Adipose tissue (tissue), 3 donors: ENCODE data around the gene C4orf51. TPM values are rescaled to one million over a fixed set of nuclear protein-coding genes. Genes with fewer than 3 reads are reported as not detected.
"Not testable (repeated sequence)": the region's sequence is repeated elsewhere in the genome, so short reads cannot be mapped to it uniquely, and the experiment has no call there.

Source experiments
- H3K27ac ChIP-seq: one replicate; pipeline ENCODE4 v1.5.1; 2013; ENCODE audit warnings: low read depth, low read length
- WGBS, 3 donors: extraction: QIAGEN DNeasy Blood & Tissue Kit; methylation state at CpG; one replicate each; pipeline ENCODE4 v1.1.7; 2013; 5-methylcytosine and 5-hydroxymethylcytosine counted together
- polyA plus RNA-seq, 3 donors: library from polyadenylated mRNA; stranded (reverse); fragments of 200-250 nt; gene quantifications; one replicate each; pipeline ENCODE4 v1.2.3, GENCODE V29; 2013
- donor health status: healthy with polysubstance abuse.
- donor health status: Bipolar disorder and iron deficiency.
- donor health status: healthy.

C4orf51 gene
- polyA plus RNA-seq: not detected

- H3K27ac ChIP-seq: no peak within 1 kb of the TSS
- 28 to 33% (median 32%) methylated on average over 6 of the region's 6 CpGs for WGBS, 3 donors
Measured at GRCh38 chr4:145679991-145680455, at the start of gene C4orf51. Gene C4orf51 (plus strand): TSS chr4:145680146. CDS start chr4:145680204, 58 bp downstream.

- H3K27ac ChIP-seq: no peak overlapping the region
- 76 to 81% (median 80%) methylated on average over 1 of the region's 1 CpG for WGBS, 3 donors
Measured at GRCh38 chr4:145635117-145635516, 44.8 kb upstream of the C4orf51 start.

GRCh38 chr4:145635630-145636029 is 44.3 kb upstream of the C4orf51 start:
- H3K27ac ChIP-seq: no peak overlapping the region

- 85 to 91% (median 87%) methylated on average over 6 of the region's 6 CpGs for WGBS, 3 donors
- no peak overlapping the region for H3K27ac ChIP-seq
Measured at GRCh38 chr4:145639186-145639698, 40.7 kb upstream of the C4orf51 start.

GRCh38 chr4:145640236-145640635 is 39.7 kb upstream of the C4orf51 start:
- not testable (repeated sequence) for H3K27ac ChIP-seq

GRCh38 chr4:145643295-145643694 is 36.7 kb upstream of the C4orf51 start:
- 83 to 94% (median 86%) methylated on average over 1 of the region's 1 CpG for WGBS, 3 donors
- H3K27ac ChIP-seq: no peak overlapping the region

More at GRCh38 chr4:145640236-145640635, 39.7 kb upstream of the C4orf51 start:
- 68 to 75% (median 75%) methylated on average over 2 of the region's 2 CpGs for WGBS, 3 donors

- 90 to 97% (median 95%) methylated on average over 3 of the region's 3 CpGs for WGBS, 3 donors
- no peak overlapping the region for H3K27ac ChIP-seq
Measured at GRCh38 chr4:145644699-145645098, 35.2 kb upstream of the C4orf51 start.

- H3K27ac ChIP-seq: no peak overlapping the region
- 54 to 92% (median 90%) methylated on average over 1 of the region's 1 CpG for WGBS, 3 donors
Measured at GRCh38 chr4:145656156-145656555, 23.8 kb upstream of the C4orf51 start.

- 91 to 95% (median 92%) methylated on average over 3 of the region's 3 CpGs for WGBS, 3 donors
- H3K27ac ChIP-seq: no peak overlapping the region
Measured at GRCh38 chr4:145660064-145660463, 19.9 kb upstream of the C4orf51 start.

- WGBS, 3 donors: 60 to 70% (median 61%) methylated on average over 3 of the region's 3 CpGs
Measured at GRCh38 chr4:145663194-145663593, 16.8 kb upstream of the C4orf51 start.

GRCh38 chr4:145665773-145666172 is 14.2 kb upstream of the C4orf51 start:
- 81 to 95% (median 95%) methylated on average over 1 of the region's 1 CpG for WGBS, 3 donors
- H3K27ac ChIP-seq: no peak overlapping the region

More at GRCh38 chr4:145663194-145663593, 16.8 kb upstream of the C4orf51 start:
- no peak overlapping the region for H3K27ac ChIP-seq

- H3K27ac ChIP-seq: no peak overlapping the region
Measured at GRCh38 chr4:145670422-145670821, 9.5 kb upstream of the C4orf51 start.

GRCh38 chr4:145679520-145679919 is 426 bp upstream of the C4orf51 start:
- 44 to 77% (median 68%) methylated on average over 1 of the region's 1 CpG for WGBS, 3 donors
- no peak overlapping the region for H3K27ac ChIP-seq

- no peak overlapping the region for H3K27ac ChIP-seq
- WGBS, 3 donors: 76 to 83% (median 79%) methylated on average over 1 of the region's 1 CpG
Measured at GRCh38 chr4:145680902-145681301, 956 bp downstream of the C4orf51 start.

- no peak overlapping the region for H3K27ac ChIP-seq
Measured at GRCh38 chr4:145681518-145681917, 1.6 kb downstream of the C4orf51 start.

- WGBS, 3 donors: 95 to 100% (median 95%) methylated on average over 1 of the region's 1 CpG
- H3K27ac ChIP-seq: no peak overlapping the region
Measured at GRCh38 chr4:145681956-145682355, 2.0 kb downstream of the C4orf51 start.

GRCh38 chr4:145686991-145687390 is 7.0 kb downstream of the C4orf51 start:
- no peak overlapping the region for H3K27ac ChIP-seq
- 43 to 65% (median 60%) methylated on average over 2 of the region's 2 CpGs for WGBS, 3 donors

- WGBS, 3 donors: 89 to 95% (median 90%) methylated on average over 3 of the region's 3 CpGs
Measured at GRCh38 chr4:145690610-145691009, 10.7 kb downstream of the C4orf51 start.

GRCh38 chr4:145691416-145691815 is 11.5 kb downstream of the C4orf51 start:
- WGBS, 3 donors: 90 to 93% (median 91%) methylated on average over 2 of the region's 2 CpGs
- H3K27ac ChIP-seq: not testable (repeated sequence)

More at GRCh38 chr4:145690610-145691009, 10.7 kb downstream of the C4orf51 start:
- no peak overlapping the region for H3K27ac ChIP-seq

- WGBS, 3 donors: 23 to 60% (median 54%) methylated on average over 2 of the region's 2 CpGs
- H3K27ac ChIP-seq: no peak overlapping the region
Measured at GRCh38 chr4:145694929-145695328, 15.0 kb downstream of the C4orf51 start.

GRCh38 chr4:145697332-145697731 is 17.4 kb downstream of the C4orf51 start:
- H3K27ac ChIP-seq: no peak overlapping the region
- 93 to 98% (median 95%) methylated on average over 2 of the region's 2 CpGs for WGBS, 3 donors
